ENCODE results near the gene PTK7.

Gene PTK7

DNA sequence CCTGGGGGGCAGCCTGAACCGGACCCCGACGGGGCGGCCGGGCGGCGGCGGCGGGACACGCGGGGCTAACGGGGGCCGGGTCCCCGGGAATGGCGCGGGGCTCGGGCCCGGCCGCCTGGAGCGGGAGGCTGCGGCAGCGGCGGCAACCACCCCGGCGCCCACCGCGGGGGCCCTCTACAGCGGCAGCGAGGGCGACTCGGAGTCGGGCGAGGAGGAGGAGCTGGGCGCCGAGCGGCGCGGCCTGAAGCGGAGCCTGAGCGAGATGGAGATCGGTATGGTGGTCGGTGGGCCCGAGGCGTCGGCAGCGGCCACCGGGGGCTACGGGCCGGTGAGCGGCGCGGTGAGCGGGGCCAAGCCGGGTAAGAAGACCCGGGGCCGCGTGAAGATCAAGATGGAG lies 95.6 kb downstream of the PTK7 start:
- DNase-seq (ENCODE audit: low read depth), result no peak
- TF ChIP-seq, protein P1, sequence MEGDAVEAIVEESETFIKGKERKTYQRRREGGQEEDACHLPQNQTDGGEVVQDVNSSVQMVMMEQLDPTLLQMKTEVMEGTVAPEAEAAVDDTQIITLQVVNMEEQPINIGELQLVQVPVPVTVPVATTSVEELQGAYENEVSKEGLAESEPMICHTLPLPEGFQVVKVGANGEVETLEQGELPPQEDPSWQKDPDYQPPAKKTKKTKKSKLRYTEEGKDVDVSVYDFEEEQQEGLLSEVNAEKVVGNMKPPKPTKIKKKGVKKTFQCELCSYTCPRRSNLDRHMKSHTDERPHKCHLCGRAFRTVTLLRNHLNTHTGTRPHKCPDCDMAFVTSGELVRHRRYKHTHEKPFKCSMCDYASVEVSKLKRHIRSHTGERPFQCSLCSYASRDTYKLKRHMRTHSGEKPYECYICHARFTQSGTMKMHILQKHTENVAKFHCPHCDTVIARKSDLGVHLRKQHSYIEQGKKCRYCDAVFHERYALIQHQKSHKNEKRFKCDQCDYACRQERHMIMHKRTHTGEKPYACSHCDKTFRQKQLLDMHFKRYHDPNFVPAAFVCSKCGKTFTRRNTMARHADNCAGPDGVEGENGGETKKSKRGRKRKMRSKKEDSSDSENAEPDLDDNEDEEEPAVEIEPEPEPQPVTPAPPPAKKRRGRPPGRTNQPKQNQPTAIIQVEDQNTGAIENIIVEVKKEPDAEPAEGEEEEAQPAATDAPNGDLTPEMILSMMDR (IDR thresholded peaks at IDR 0.05; ENCODE audit: control insufficient read depth, insufficient read depth, low read depth, low read length, missing control alignments), result no peak
- peak overlapping the region; percentile 78 for H3K4me3 ChIP-seq (ENCODE audit: control insufficient read depth, low read depth, low read length)

DNA sequence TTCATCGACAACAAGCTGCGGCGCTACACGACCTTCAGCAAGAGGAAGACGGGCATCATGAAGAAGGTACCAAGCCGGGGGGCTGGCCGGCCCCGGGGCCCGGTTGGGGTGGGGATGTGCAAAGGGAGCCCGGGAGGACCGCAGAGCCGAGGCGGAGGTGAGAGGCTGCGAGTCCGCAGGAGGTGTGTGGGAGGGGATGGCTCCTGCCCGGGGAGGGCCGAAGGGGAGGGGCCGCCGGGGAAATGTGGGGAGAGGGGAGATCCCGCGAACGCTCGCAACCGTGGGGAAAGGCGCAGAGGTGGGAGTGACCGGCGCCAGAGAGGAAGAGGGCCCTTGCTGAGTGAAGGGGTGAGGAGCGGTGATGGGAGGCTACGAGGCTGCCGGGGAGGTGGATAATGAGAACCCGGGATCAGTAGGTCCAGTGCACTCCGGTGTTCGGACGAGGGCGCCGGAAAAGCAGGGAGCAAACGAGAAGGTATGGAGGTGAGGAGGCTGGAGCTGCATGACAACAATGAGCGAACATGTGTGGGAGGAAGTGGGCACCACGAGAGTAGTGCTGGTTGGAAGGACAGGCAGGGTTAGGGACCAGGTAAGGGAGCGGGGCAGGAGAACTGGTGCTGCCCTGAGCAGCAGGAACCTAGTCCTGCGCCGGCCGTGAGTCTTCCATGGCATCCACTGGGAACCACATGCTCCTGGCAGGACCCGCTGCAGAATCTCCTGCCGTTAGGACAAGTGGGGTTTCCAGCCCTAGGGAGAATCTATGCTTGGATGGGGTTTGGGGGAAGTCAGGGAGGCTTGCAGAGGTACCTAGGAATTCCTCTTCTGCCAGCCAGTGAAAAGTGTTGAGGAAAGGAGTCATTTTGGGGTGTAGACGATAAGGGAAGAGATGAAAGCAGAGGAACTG lies 96.2 kb downstream of the PTK7 start:
- no peak for DNase-seq (ENCODE audit: low read depth)
- peak overlapping the region; percentile 78 for H3K4me3 ChIP-seq (ENCODE audit: control insufficient read depth, low read depth, low read length)
- TF ChIP-seq, protein P1 (IDR thresholded peaks at IDR 0.05; ENCODE audit: control insufficient read depth, insufficient read depth, low read depth, low read length, missing control alignments), result no peak

DNA sequence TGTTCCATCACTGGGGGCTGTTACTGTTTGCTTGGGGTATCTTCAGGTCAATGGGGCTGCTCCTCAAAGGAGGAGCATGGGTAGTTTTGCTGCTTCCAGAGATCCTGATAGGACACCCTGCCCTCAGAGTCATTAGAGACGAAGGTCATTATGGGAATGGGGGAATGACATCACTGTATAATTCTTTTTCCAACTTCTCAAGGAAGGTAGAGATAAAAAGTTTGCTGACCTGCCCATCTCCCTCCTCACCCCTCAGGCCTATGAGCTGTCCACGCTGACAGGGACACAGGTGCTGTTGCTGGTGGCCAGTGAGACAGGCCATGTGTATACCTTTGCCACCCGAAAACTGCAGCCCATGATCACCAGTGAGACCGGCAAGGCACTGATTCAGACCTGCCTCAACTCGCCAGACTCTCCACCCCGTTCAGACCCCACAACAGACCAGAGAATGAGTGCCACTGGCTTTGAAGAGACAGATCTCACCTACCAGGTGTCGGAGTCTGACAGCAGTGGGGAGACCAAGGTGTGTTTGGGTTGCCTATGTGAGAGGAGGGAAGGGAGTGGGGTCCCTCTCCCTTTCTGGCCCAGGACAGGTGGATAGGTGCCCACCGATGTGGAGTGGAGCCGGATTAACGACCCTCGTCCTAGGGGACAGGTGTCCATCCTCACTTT lies 97.6 kb downstream of the PTK7 start:
- DNase-seq (ENCODE audit: low read depth), result no peak

DNA sequence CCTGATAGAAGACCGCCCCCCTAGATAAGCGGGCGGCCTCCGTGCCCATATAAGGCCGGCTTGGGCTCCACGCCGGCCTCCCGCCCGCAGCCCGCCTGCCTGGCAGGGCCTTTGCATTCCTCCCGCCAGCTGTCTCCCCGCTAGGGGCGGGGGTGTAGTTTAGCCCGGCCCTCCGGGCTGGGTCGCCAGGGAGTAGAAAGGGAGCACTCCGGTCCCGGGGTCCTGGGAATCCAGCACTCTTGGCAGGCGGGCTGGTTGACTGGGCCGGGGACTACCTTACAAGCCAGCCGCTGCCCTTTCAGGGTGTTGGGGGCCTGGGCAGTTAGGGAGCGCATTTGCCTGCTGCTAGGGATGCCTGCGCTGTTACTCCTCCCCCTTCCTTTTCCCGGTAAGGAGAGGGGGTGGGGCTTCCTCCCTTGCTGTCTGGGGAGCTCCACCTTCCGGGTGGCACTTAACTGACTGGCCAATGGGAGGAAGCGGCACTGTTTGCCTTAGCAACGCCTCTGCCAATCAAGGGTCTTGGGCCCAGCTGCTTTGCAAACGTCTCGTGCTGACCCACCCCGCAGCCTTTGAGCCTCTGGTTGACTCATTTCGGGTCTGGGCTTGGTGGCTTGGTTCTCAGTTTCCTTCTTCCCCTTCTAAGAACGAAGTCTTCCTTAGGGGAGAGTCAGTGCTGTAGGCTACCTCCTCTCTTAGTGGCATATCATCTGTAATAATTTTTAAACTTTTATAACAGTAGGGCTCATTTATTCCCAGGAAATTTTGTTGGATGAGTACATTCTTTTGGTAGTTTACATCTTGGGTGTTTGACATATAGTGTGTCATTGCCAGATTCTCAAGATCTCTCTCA lies 98.4 kb downstream of the PTK7 start:
- DNase-seq (ENCODE audit: low read depth), result peak; percentile 96
- TF ChIP-seq, protein P1 (IDR thresholded peaks at IDR 0.05; ENCODE audit: control insufficient read depth, insufficient read depth, low read depth, low read length, missing control alignments), result peak; percentile 26
- H3K4me3 ChIP-seq (ENCODE audit: control insufficient read depth, low read depth, low read length), result peak overlapping the region; percentile 78

More for the DNA sequence above, 97.6 kb downstream of the PTK7 start:
- peak overlapping the region; percentile 78 for H3K4me3 ChIP-seq (ENCODE audit: control insufficient read depth, low read depth, low read length)
- TF ChIP-seq, protein P1 (IDR thresholded peaks at IDR 0.05; ENCODE audit: control insufficient read depth, insufficient read depth, low read depth, low read length, missing control alignments), result no peak

DNA sequence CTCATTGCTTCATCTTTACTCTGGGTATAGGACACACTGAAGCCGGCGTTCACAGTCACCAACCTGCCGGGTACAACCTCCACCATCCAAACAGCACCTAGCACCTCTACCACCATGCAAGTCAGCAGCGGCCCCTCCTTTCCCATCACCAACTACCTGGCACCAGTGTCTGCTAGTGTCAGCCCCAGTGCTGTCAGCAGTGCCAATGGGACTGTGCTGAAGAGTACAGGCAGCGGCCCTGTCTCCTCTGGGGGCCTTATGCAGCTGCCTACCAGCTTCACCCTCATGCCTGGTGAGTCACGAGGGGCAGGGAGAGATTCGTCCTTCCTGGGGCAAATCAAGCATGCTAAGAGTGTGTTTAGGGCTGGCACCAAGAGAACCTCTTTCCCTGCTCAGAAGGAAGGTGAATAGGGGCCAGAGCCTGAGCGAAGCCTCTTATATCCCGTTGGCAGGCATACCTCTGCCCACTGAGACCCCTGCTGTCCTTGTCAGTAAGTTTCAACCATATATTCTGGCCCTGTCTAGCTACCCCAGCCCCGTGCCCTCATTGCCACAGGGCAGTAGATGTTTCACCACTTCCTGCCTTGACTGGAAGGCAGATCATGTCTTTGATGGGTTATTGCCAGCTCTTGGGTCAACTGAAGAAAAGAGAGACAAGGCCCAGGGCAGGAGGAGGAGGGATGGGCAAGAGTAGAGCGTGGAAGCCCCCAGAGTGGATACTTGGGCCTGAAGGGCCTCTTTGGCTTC lies 99.7 kb downstream of the PTK7 start:
- TF ChIP-seq, protein P1 (IDR thresholded peaks at IDR 0.05; ENCODE audit: control insufficient read depth, insufficient read depth, low read depth, low read length, missing control alignments), result no peak

DNA sequence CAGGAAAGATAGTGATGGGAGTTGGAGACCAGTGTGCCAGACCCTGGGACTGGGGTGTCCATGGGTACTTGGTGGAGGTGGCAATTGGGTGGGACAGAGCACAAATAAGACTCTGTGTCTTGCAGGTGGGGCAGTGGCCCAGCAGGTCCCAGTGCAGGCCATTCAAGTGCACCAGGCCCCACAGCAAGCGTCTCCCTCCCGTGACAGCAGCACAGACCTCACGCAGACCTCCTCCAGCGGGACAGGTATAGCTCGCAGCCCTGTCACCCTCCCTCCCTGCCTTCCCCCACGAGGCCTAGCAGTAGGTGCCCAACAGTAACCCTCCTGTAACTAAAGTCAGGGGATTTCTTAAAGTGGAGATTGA lies 100.3 kb downstream of the PTK7 start:
- DNase-seq (ENCODE audit: low read depth), result no peak
- TF ChIP-seq, protein P1 (IDR thresholded peaks at IDR 0.05; ENCODE audit: control insufficient read depth, insufficient read depth, low read depth, low read length, missing control alignments), result no peak
- H3K4me3 ChIP-seq (ENCODE audit: control insufficient read depth, low read depth, low read length), result no peak overlapping the region

More for the DNA sequence above, 99.7 kb downstream of the PTK7 start:
- DNase-seq (ENCODE audit: low read depth), result no peak
- H3K4me3 ChIP-seq (ENCODE audit: control insufficient read depth, low read depth, low read length), result no peak overlapping the region
